ENCODE results near the gene OR51D1. TPM values are rescaled to one million over a fixed set of nuclear protein-coding genes. Genes with fewer than 3 reads are reported as not detected.

OR51D1 gene
- total and polyA plus RNA-seq, 2 donors (not counting 1 experiment from before 2014, with no cell fraction given): not detected

- no peaks in the 10 kb centered on the region for H3K27me3 ChIP-seq (ENCODE audit: control insufficient read depth, insufficient read depth, low read length)
- no peaks in the 10 kb centered on the region for H3K9me3 ChIP-seq (ENCODE audit: control insufficient read depth, insufficient read depth, low read depth, low read length)
- no peak overlapping the region for H3K4me2 ChIP-seq (ENCODE audit: extremely low read depth, insufficient read depth, low read length)
- no peak overlapping the region for H3K4me3 ChIP-seq (replicated peaks in 1 of 4; ENCODE audit: control extremely low read depth in 1 of 4, insufficient read depth in 1 of 4, low read depth in 3 of 4, low read length in 4 of 4)
- H4K20me1 ChIP-seq (ENCODE audit: control insufficient read depth, extremely low read depth, insufficient read depth, low read length): no peaks in the 10 kb centered on the region
- no peak for DNase-seq (ENCODE audit: low read depth in 2 of 2)
- no peak for TF ChIP-seq CTCF (conservative IDR thresholded peaks at IDR 0.05 in 1 of 2, IDR thresholded peaks at IDR 0.05 in 1 of 2; ENCODE audit: low read depth in 1 of 2, low read length in 2 of 2)
- no peak for TF ChIP-seq EZH2 (IDR thresholded peaks at IDR 0.05; ENCODE audit: low read length, missing control alignments)
- H3K9ac ChIP-seq (ENCODE audit: insufficient read depth, low read length): no peak overlapping the region
- no peaks in the 10 kb centered on the region for H3K36me3 ChIP-seq (ENCODE audit: control insufficient read depth, insufficient read depth, low read length)
- H3K27ac ChIP-seq (ENCODE audit: insufficient read depth, low read length): no peak overlapping the region
- H3K4me1 ChIP-seq (ENCODE audit: control insufficient read depth, extremely low read depth, insufficient read depth, low read length): no peaks in the 10 kb centered on the region
- no peak overlapping the region for H2AFZ ChIP-seq (ENCODE audit: low read length)
- no peaks in the 10 kb centered on the region for H3K79me2 ChIP-seq (ENCODE audit: control insufficient read depth, insufficient read depth, low read length)
These were observed 21.6 kb downstream of the OR51D1 start for GRCh38 chr11:4658629-4659445.

- H3K9ac ChIP-seq (ENCODE audit: insufficient read depth, low read length): no peak overlapping the region
- H3K27ac ChIP-seq (ENCODE audit: insufficient read depth, low read length): no peak overlapping the region
- H3K4me3 ChIP-seq (replicated peaks in 1 of 4; ENCODE audit: control extremely low read depth in 1 of 4, insufficient read depth in 1 of 4, low read depth in 3 of 4, low read length in 4 of 4): no peak overlapping the region
- H2AFZ ChIP-seq (ENCODE audit: low read length): no peak overlapping the region
- DNase-seq (ENCODE audit: low read depth in 2 of 2): no peak
- H3K27me3 ChIP-seq (ENCODE audit: control insufficient read depth, insufficient read depth, low read length): no peaks in the 10 kb centered on the region
- no peaks in the 10 kb centered on the region for H3K79me2 ChIP-seq (ENCODE audit: control insufficient read depth, insufficient read depth, low read length)
- no peaks in the 10 kb centered on the region for H3K9me3 ChIP-seq (ENCODE audit: control insufficient read depth, insufficient read depth, low read depth, low read length)
- H3K4me2 ChIP-seq (ENCODE audit: extremely low read depth, insufficient read depth, low read length): no peak overlapping the region
- no peaks in the 10 kb centered on the region for H3K36me3 ChIP-seq (ENCODE audit: control insufficient read depth, insufficient read depth, low read length)
- no peak for TF ChIP-seq EZH2 (IDR thresholded peaks at IDR 0.05; ENCODE audit: low read length, missing control alignments)
- H4K20me1 ChIP-seq (ENCODE audit: control insufficient read depth, extremely low read depth, insufficient read depth, low read length): no peaks in the 10 kb centered on the region
- no peaks in the 10 kb centered on the region for H3K4me1 ChIP-seq (ENCODE audit: control insufficient read depth, extremely low read depth, insufficient read depth, low read length)
These were observed 25.6 kb downstream of the OR51D1 start for GRCh38 chr11:4662876-4663275.

GRCh38 chr11:4664183-4664582, 26.9 kb downstream of the OR51D1 start:
- TF ChIP-seq CTCF (conservative IDR thresholded peaks at IDR 0.05 in 1 of 2, IDR thresholded peaks at IDR 0.05 in 1 of 2; ENCODE audit: low read depth in 1 of 2, low read length in 2 of 2) (no peak), EZH2 (IDR thresholded peaks at IDR 0.05; ENCODE audit: low read length, missing control alignments) (no peak)
- Histone ChIP-seq H3K27me3 (ENCODE audit: control insufficient read depth, insufficient read depth, low read length) (no peaks in the 10 kb centered on the region), H3K79me2 (ENCODE audit: control insufficient read depth, insufficient read depth, low read length) (no peaks in the 10 kb centered on the region), H4K20me1 (ENCODE audit: control insufficient read depth, extremely low read depth, insufficient read depth, low read length) (no peaks in the 10 kb centered on the region), H3K4me2 (ENCODE audit: extremely low read depth, insufficient read depth, low read length) (no peak overlapping the region), H3K4me1 (ENCODE audit: control insufficient read depth, extremely low read depth, insufficient read depth, low read length) (no peaks in the 10 kb centered on the region), H3K36me3 (ENCODE audit: control insufficient read depth, insufficient read depth, low read length) (no peaks in the 10 kb centered on the region), H3K4me3 (replicated peaks in 1 of 4; ENCODE audit: control extremely low read depth in 1 of 4, insufficient read depth in 1 of 4, low read depth in 3 of 4, low read length in 4 of 4) (no peak overlapping the region), H3K9me3 (ENCODE audit: control insufficient read depth, insufficient read depth, low read depth, low read length) (no peaks in the 10 kb centered on the region), H3K27ac (ENCODE audit: insufficient read depth, low read length) (no peak overlapping the region), H3K9ac (ENCODE audit: insufficient read depth, low read length) (no peak overlapping the region), H2AFZ (ENCODE audit: low read length) (no peak overlapping the region)
- DNase-seq (ENCODE audit: low read depth in 2 of 2): no peak
